Panc1 (cell line): ENCODE results near the gene AKR1B1. TPM values are rescaled to one million over a fixed set of nuclear protein-coding genes. Genes with fewer than 3 reads are reported as not detected.

Source experiments
- ATAC-seq: fragments of 200-7000 bp; cut with Tn5 transposase; 2 replicates; pipeline ENCODE4 v1.9.1; 2020; ENCODE audit warnings: mild to moderate bottlenecking, moderate library complexity
- BruUV-seq: library from RNA; stranded (reverse); fragments of 400-500 nt; replicated peaks from 2 replicates; lab custom pipeline; 2021; lab: Mats Ljungman, UMichigan
- CTCF ChIA-PET: fragments of 300-600 bp; sonication (Branson Sonifier 250); formaldehyde crosslinking; loops from one replicate; lab custom pipeline; 2022; ENCODE audit warnings: antibody characterized with exemption; lab: Charles Lee
- POLR2A ChIA-PET: fragments of 300-600 bp; sonication (Branson Sonifier 250); formaldehyde crosslinking; loops from one replicate; lab custom pipeline; 2022; ENCODE audit warnings: antibody characterized with exemption; lab: Charles Lee
- DNase-seq: peaks from one replicate; pipeline ENCODE4 v3.0.0-alpha.2; 2010; ENCODE audit warnings: low read depth, low spot score
- H3K27ac ChIP-seq: 2 replicates; pipeline ENCODE4 v1.5.1; 2011; ENCODE audit warnings: mild to moderate bottlenecking, low read length, inconsistent platforms
- H3K27me3 ChIP-seq: fragments of 200-500 bp; sonication (Bioruptor generic); 2 replicates; pipeline ENCODE4 v1.6.0; 2014; ENCODE audit warnings: low read length, inconsistent platforms; ENCODE audit not compliant: control insufficient read depth, insufficient read depth
- H3K36me3 ChIP-seq: fragments of 200-500 bp; sonication (Bioruptor generic); 2 replicates; pipeline ENCODE4 v1.5.1; 2014; ENCODE audit warnings: inconsistent platforms, mild to moderate bottlenecking, low read length, moderate library complexity; ENCODE audit not compliant: control insufficient read depth, insufficient read depth
- H3K4me1 ChIP-seq: 2 replicates; pipeline ENCODE4 v1.5.1; 2011; ENCODE audit warnings: inconsistent platforms, mild to moderate bottlenecking, low read length, moderate library complexity; ENCODE audit not compliant: control insufficient read depth, insufficient read depth
- H3K4me3 ChIP-seq, 2 experiments: 2 replicates each; pipeline ENCODE4 v1.5.1; 2011 to 2012; ENCODE audit warnings: low read depth in 2 of 2, low read length in 2 of 2, mild to moderate bottlenecking in 2 of 2, inconsistent platforms in 1 of 2, moderate library complexity in 1 of 2
- H3K9me3 ChIP-seq: fragments of 200-500 bp; sonication (Bioruptor generic); 2 replicates; pipeline ENCODE4 v1.5.1; 2014; ENCODE audit warnings: low read depth, mild to moderate bottlenecking, inconsistent platforms, low read length, moderate library complexity; ENCODE audit not compliant: control insufficient read depth, insufficient read depth
- POLR2AphosphoS5 ChIP-seq: IDR thresholded peaks from 2 replicates; pipeline ENCODE4 v1.6.1; 2012; ENCODE audit warnings: mild to moderate bottlenecking, low read depth, low read length, moderate library complexity
- SIN3A ChIP-seq: IDR thresholded peaks from 2 replicates; pipeline ENCODE4 v1.6.1; 2012; ENCODE audit warnings: low read depth, mild to moderate bottlenecking, low read length, moderate library complexity, borderline replicate concordance; ENCODE audit not compliant: insufficient read depth
- TCF7L2 ChIP-seq: IDR thresholded peaks from 2 replicates; pipeline ENCODE4 v1.6.1; 2011; ENCODE audit warnings: mild to moderate bottlenecking, low read depth, low read length, inconsistent platforms
- in situ Hi-C: cut with HindIII; loops from 2 replicates; pipeline ENCODE4 v1.10.0; 2016; ENCODE audit warnings: low sequenced_read_pairs, low pct_unique_long_range_greater_than_20kb
- intact Hi-C: fragments of 100-400 bp; cut with micrococcal nuclease; formaldehyde crosslinking; loops from one replicate; pipeline ENCODE4 v1.10.0; 2022; ENCODE audit not compliant: unreplicated experiment
- total RNA-seq: library from RNA; stranded (reverse); gene quantifications from one replicate; pipeline ENCODE4 v1.2.1, GENCODE V29; 2021; ENCODE audit not compliant: unreplicated experiment
- TF ChIP-seq, protein P1 (sequence below): fragments of 450-650 bp; IDR thresholded peaks from 2 replicates; pipeline ENCODE4 v1.5.1; 2017; ENCODE audit warnings: mild to moderate bottlenecking
- TF ChIP-seq, protein P2 (sequence below), 2 experiments: IDR thresholded peaks; 2 replicates each; pipeline ENCODE4 v1.6.1; 2011 to 2012; ENCODE audit warnings: low read depth in 2 of 2, control low read depth in 1 of 2, low read length in 1 of 2, mild to moderate bottlenecking in 1 of 2, moderate library complexity in 1 of 2; ENCODE audit not compliant: insufficient read depth in 1 of 2

The AKR1B1 gene
- total RNA-seq, 1 experiment from 2014 or later, result 83.2 TPM

DNA sequence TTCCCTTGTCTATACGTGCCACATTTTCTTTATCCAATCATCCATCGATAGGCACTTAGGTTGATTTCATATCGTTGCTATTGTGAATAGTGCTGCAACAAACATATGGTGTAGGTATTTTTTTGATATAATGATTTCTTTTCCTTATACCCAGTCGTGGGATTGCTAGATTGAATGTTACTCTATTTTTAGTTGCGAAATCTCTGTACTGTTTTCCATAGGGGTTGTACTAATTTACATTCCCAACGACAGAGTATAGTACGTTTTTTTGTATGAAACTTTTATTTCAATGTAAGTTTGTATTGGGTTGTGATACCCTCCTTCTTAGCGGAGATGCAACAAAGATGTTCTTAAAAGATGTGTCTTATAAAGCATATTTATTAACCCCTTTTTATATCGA, 30.0 kb downstream of the AKR1B1 start:
- no peaks in the 10 kb centered on the region for H3K27me3 ChIP-seq
- no peak for DNase-seq
- no TSS peak for BruUV-seq
- H3K4me3 ChIP-seq, result no peak overlapping the region
- no peaks in the 10 kb centered on the region for H3K9me3 ChIP-seq
- H3K4me1 ChIP-seq, result peaks cover 3% of the 10 kb centered on the region; the same call in 1 of the 2 replicates
- H3K27ac ChIP-seq, result no peak overlapping the region
- intact Hi-C loops (no loop called here), in situ Hi-C loops (no loop called here)
- ChIA-PET POLR2A (no interaction called here), CTCF (no interaction called here)
- no peak for ATAC-seq
- H3K36me3 ChIP-seq, result no peaks in the 10 kb centered on the region
- TF ChIP-seq TCF7L2 (no peak), POLR2AphosphoS5 (no peak), SIN3A (no peak)
- TF ChIP-seq, protein P1, sequence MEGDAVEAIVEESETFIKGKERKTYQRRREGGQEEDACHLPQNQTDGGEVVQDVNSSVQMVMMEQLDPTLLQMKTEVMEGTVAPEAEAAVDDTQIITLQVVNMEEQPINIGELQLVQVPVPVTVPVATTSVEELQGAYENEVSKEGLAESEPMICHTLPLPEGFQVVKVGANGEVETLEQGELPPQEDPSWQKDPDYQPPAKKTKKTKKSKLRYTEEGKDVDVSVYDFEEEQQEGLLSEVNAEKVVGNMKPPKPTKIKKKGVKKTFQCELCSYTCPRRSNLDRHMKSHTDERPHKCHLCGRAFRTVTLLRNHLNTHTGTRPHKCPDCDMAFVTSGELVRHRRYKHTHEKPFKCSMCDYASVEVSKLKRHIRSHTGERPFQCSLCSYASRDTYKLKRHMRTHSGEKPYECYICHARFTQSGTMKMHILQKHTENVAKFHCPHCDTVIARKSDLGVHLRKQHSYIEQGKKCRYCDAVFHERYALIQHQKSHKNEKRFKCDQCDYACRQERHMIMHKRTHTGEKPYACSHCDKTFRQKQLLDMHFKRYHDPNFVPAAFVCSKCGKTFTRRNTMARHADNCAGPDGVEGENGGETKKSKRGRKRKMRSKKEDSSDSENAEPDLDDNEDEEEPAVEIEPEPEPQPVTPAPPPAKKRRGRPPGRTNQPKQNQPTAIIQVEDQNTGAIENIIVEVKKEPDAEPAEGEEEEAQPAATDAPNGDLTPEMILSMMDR, result no peak
- TF ChIP-seq, protein P2, sequence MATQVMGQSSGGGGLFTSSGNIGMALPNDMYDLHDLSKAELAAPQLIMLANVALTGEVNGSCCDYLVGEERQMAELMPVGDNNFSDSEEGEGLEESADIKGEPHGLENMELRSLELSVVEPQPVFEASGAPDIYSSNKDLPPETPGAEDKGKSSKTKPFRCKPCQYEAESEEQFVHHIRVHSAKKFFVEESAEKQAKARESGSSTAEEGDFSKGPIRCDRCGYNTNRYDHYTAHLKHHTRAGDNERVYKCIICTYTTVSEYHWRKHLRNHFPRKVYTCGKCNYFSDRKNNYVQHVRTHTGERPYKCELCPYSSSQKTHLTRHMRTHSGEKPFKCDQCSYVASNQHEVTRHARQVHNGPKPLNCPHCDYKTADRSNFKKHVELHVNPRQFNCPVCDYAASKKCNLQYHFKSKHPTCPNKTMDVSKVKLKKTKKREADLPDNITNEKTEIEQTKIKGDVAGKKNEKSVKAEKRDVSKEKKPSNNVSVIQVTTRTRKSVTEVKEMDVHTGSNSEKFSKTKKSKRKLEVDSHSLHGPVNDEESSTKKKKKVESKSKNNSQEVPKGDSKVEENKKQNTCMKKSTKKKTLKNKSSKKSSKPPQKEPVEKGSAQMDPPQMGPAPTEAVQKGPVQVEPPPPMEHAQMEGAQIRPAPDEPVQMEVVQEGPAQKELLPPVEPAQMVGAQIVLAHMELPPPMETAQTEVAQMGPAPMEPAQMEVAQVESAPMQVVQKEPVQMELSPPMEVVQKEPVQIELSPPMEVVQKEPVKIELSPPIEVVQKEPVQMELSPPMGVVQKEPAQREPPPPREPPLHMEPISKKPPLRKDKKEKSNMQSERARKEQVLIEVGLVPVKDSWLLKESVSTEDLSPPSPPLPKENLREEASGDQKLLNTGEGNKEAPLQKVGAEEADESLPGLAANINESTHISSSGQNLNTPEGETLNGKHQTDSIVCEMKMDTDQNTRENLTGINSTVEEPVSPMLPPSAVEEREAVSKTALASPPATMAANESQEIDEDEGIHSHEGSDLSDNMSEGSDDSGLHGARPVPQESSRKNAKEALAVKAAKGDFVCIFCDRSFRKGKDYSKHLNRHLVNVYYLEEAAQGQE (IDR thresholded peaks at IDR 0.05; ENCODE audit: insufficient read depth in 1 of 2, low read depth in 2 of 2, low read length in 1 of 2), result no peak

DNA sequence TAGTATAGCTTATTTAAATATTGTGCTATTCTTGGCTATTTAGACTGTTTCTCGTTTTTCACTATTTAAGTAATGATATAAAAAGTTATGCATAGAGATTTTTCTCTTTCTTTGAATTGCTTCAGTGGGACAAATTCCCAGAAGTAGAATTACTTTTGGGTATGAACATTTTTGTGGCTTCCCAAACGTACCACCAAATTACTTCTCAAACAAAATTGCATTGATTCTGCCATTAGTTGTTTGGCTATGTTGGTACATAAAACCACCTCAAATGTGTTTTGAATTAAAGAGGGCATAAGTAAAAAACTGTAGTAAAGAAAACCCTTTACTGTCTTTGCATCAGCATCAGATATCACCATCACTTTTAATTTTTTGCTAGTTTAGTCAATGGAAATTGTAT, 31.0 kb downstream of the AKR1B1 start:
- intact Hi-C loops (no loop called here), in situ Hi-C loops (no loop called here)
- H3K4me1 ChIP-seq, result peaks cover 2% of the 10 kb centered on the region; the same call in 1 of the 2 replicates
- DNase-seq (no peak), ATAC-seq (no peak)
- TF ChIP-seq TCF7L2 (no peak), POLR2AphosphoS5 (no peak), SIN3A (no peak)
- TF ChIP-seq, protein P1, result no peak
- TF ChIP-seq, protein P2 (IDR thresholded peaks at IDR 0.05; ENCODE audit: insufficient read depth in 1 of 2, low read depth in 2 of 2, low read length in 1 of 2), result no peak
- ChIA-PET POLR2A (no interaction called here), CTCF (no interaction called here)
- H3K36me3 ChIP-seq, result no peaks in the 10 kb centered on the region
- H3K27me3 ChIP-seq, result no peaks in the 10 kb centered on the region
- H3K4me3 ChIP-seq, result no peak overlapping the region
- H3K27ac ChIP-seq, result no peak overlapping the region
- BruUV-seq, result no TSS peak
- no peaks in the 10 kb centered on the region for H3K9me3 ChIP-seq
